Neuronal stem cell (in vitro differentiated cells): ENCODE measurements around the gene USP2.

Experiments used
- DNase-seq: peaks from one replicate; pipeline ENCODE4 v3.0.0-alpha.2; 2013; ENCODE audit warnings: low spot score
- H2AFZ ChIP-seq: one replicate; pipeline ENCODE4 v1.6.1; 2013; ENCODE audit warnings: mild to moderate bottlenecking, low read length, inconsistent platforms
- H2AK5ac ChIP-seq: 2 replicates; pipeline ENCODE4 v1.6.1; 2013; ENCODE audit warnings: low read depth, mild to moderate bottlenecking, inconsistent platforms, low read length, moderate library complexity, mixed read lengths
- H2BK120ac ChIP-seq: 2 replicates; pipeline ENCODE4 v1.6.1; 2013; ENCODE audit warnings: low read depth, mild to moderate bottlenecking, inconsistent platforms, low read length, moderate library complexity, mixed read lengths
- H2BK12ac ChIP-seq: one replicate; pipeline ENCODE4 v1.6.1; 2013; ENCODE audit warnings: low read length, inconsistent platforms
- H2BK15ac ChIP-seq: 2 replicates; pipeline ENCODE4 v1.6.1; 2013; ENCODE audit warnings: mild to moderate bottlenecking, low read length, inconsistent platforms, mixed read lengths
- H2BK5ac ChIP-seq: one replicate; pipeline ENCODE4 v1.6.1; 2013; ENCODE audit warnings: inconsistent platforms, mild to moderate bottlenecking, low read length, moderate library complexity
- H3K14ac ChIP-seq: one replicate; pipeline ENCODE4 v1.6.1; 2013; ENCODE audit warnings: low read length, inconsistent platforms
- H3K18ac ChIP-seq: 2 replicates; pipeline ENCODE4 v1.6.1; 2013; ENCODE audit warnings: low read length, inconsistent platforms
- H3K23ac ChIP-seq: 2 replicates; pipeline ENCODE4 v1.6.1; 2013; ENCODE audit warnings: low read depth, mild to moderate bottlenecking, mixed read lengths, low read length, inconsistent platforms; ENCODE audit not compliant: poor library complexity
- H3K27ac ChIP-seq: replicated peaks from 3 replicates; pipeline ENCODE4 v1.5.1; 2013; ENCODE audit warnings: low read length, inconsistent platforms
- H3K27me3 ChIP-seq, 3 experiments: 2 replicates each; pipeline ENCODE4 v1.6.1; 2013; ENCODE audit warnings: low read length in 3 of 3, mild to moderate bottlenecking in 2 of 3, inconsistent platforms in 1 of 3, low read depth in 1 of 3, mixed read lengths in 1 of 3, moderate library complexity in 1 of 3; ENCODE audit not compliant: control insufficient read depth in 3 of 3, insufficient read depth in 3 of 3
- H3K36me3 ChIP-seq, 2 donors: replicated peaks in 1 of 2; 2 replicates each; pipeline ENCODE4 v1.6.1; 2013; ENCODE audit warnings: low read length in 2 of 2; ENCODE audit not compliant: control insufficient read depth in 2 of 2, insufficient read depth in 2 of 2
- H3K4ac ChIP-seq: 2 replicates; pipeline ENCODE4 v1.6.1; 2013; ENCODE audit warnings: inconsistent platforms, mild to moderate bottlenecking, low read length, moderate library complexity
- H3K4me1 ChIP-seq, 2 donors: 1 replicate in 1 of 2; 2 replicates in 1 of 2; pipeline ENCODE4 v1.6.1; 2013; ENCODE audit warnings: low read length in 2 of 2, low read depth in 1 of 2; ENCODE audit not compliant: control insufficient read depth in 2 of 2, insufficient read depth in 1 of 2
- H3K4me2 ChIP-seq: one replicate; pipeline ENCODE4 v1.6.1; 2013; ENCODE audit warnings: mild to moderate bottlenecking, low read length, inconsistent platforms; ENCODE audit not compliant: insufficient read depth, poor library complexity, severe bottlenecking
- H3K4me3 ChIP-seq, 2 donors: 2 replicates each; pipeline ENCODE4 v1.5.1; 2013; ENCODE audit warnings: low read length in 2 of 2, mild to moderate bottlenecking in 2 of 2, inconsistent platforms in 1 of 2, moderate library complexity in 1 of 2
- H3K79me1 ChIP-seq: one replicate; pipeline ENCODE4 v1.6.1; 2013; ENCODE audit warnings: low read depth, mild to moderate bottlenecking, inconsistent platforms, low read length, moderate library complexity
- H3K9ac ChIP-seq: one replicate; pipeline ENCODE4 v1.6.1; 2013; ENCODE audit warnings: mild to moderate bottlenecking, low read depth, low read length, inconsistent platforms; ENCODE audit not compliant: poor library complexity
- H3K9me3 ChIP-seq, 2 donors: replicated peaks in 1 of 2; 2 replicates each; pipeline versions ENCODE3 to v1.6.1; 2013; ENCODE audit warnings: low read length in 2 of 2, mild to moderate bottlenecking in 2 of 2, inconsistent platforms in 1 of 2, low read depth in 1 of 2, mixed read lengths in 1 of 2, moderate library complexity in 1 of 2; ENCODE audit not compliant: control insufficient read depth in 2 of 2, insufficient read depth in 1 of 2
- H4K8ac ChIP-seq: one replicate; pipeline ENCODE4 v1.6.1; 2013; ENCODE audit warnings: low read depth, mild to moderate bottlenecking, inconsistent platforms, low read length, moderate library complexity
- H4K91ac ChIP-seq: one replicate; pipeline ENCODE4 v1.6.1; 2013; ENCODE audit warnings: low read length, low read depth, mild to moderate bottlenecking, inconsistent platforms; ENCODE audit not compliant: poor library complexity
- WGBS, 2 donors: extraction: QIAGEN DNeasy Blood & Tissue Kit; methylation state at CpG; one replicate each; pipeline ENCODE4 v1.1.7; 2013; ENCODE audit warnings: missing lambda C conversion rate in 2 of 2, mixed read lengths in 1 of 2; ENCODE audit not compliant: insufficient read length in 2 of 2, insufficient replicate concordance in 1 of 2; ENCODE audit errors: extremely low coverage in 2 of 2; 5-methylcytosine and 5-hydroxymethylcytosine counted together

USP2 gene

GRCh38 chr11:119378851-119379465 lies 2.5 kb downstream of the USP2 start:
- Histone ChIP-seq H2BK15ac (no peak overlapping the region), H2BK120ac (no peak overlapping the region), H3K79me1 (no peaks in the 10 kb centered on the region), H3K18ac (no peak overlapping the region), H4K8ac (no peak overlapping the region), H4K91ac (no peak overlapping the region), H2AK5ac (no peak overlapping the region), H3K23ac (no peak overlapping the region), H3K4ac (no peak overlapping the region), H3K27me3 (peaks cover 0 to 43% (median 4%) of the 10 kb centered on the region in 3 experiments), H3K14ac (no peak overlapping the region), H3K36me3 (no peaks in the 10 kb centered on the region), H3K9ac (no peak overlapping the region), H2AFZ (no peak overlapping the region), H3K27ac (no peak overlapping the region), H2BK12ac (no peak overlapping the region), H2BK5ac (no peak overlapping the region), H3K4me3 (no peak overlapping the region), H3K9me3 (no peaks in the 10 kb centered on the region), H3K4me2 (no peak overlapping the region), H3K4me1 (peaks cover 35 to 50% of the 10 kb centered on the region in 2 donors)
- no peak for DNase-seq
- no CpG with 5 or more reads among the region's 10 CpGs for WGBS, 2 donors

DNA sequence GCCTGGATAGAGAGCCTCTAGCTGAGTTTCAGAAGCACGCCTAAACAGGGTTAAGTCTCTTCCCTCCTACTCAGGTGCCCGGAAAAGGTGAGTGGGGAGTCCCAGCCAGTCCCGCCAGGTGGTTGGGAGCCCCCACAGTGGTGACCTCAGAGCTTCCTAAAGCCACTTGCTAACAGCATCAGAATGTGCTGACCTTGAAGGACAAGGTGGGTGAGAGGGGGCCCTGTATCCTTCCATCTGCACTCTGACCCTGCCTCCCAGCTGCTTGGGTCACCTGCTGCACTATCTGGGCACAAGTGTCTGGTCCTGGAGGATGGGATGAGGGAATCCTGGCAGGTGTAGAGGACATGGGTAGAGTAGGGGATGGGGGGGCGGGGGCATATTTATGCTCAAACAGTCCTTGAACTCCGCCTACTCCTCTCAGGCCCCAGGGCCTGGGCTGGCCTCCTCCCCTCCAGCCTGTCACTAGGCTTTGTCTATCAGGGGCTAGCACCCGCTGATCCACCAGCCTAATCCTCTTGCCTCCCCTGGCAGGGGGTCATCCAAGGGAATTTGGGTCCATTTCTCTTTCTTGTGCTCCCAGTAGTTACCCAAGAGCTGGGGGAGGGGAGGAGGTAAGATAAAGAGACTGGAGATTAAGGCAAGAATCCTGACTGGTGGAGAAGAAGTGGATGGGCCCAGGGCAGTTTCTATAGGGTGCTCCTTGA lies 3.4 kb downstream of the USP2 start:
- peaks cover 36 to 51% of the 10 kb centered on the region in 2 donors for H3K4me1 ChIP-seq
- no peak overlapping the region for H2BK5ac ChIP-seq
- no peak for DNase-seq
- no peak overlapping the region for H3K4ac ChIP-seq
- H3K27ac ChIP-seq: no peak overlapping the region
- H3K9ac ChIP-seq: no peak overlapping the region
- WGBS, 2 donors: no CpG with 5 or more reads among the region's 6 CpGs
- H3K18ac ChIP-seq: peak overlapping the region; percentile 42
- H3K14ac ChIP-seq: no peak overlapping the region
- H2AFZ ChIP-seq: no peak overlapping the region
- no peak overlapping the region for H3K4me3 ChIP-seq
- H2BK120ac ChIP-seq: no peak overlapping the region
- no peak overlapping the region for H2BK12ac ChIP-seq
- no peaks in the 10 kb centered on the region for H3K36me3 ChIP-seq
- H3K79me1 ChIP-seq: no peaks in the 10 kb centered on the region
- peaks cover 0 to 41% (median 4%) of the 10 kb centered on the region in 3 experiments for H3K27me3 ChIP-seq
- no peak overlapping the region for H4K91ac ChIP-seq
- no peaks in the 10 kb centered on the region for H3K9me3 ChIP-seq
- H3K4me2 ChIP-seq: peak overlapping the region; percentile 28
- peak overlapping the region; percentile 5 for H2BK15ac ChIP-seq
- H2AK5ac ChIP-seq: no peak overlapping the region
- no peak overlapping the region for H4K8ac ChIP-seq
- no peak overlapping the region for H3K23ac ChIP-seq

DNA sequence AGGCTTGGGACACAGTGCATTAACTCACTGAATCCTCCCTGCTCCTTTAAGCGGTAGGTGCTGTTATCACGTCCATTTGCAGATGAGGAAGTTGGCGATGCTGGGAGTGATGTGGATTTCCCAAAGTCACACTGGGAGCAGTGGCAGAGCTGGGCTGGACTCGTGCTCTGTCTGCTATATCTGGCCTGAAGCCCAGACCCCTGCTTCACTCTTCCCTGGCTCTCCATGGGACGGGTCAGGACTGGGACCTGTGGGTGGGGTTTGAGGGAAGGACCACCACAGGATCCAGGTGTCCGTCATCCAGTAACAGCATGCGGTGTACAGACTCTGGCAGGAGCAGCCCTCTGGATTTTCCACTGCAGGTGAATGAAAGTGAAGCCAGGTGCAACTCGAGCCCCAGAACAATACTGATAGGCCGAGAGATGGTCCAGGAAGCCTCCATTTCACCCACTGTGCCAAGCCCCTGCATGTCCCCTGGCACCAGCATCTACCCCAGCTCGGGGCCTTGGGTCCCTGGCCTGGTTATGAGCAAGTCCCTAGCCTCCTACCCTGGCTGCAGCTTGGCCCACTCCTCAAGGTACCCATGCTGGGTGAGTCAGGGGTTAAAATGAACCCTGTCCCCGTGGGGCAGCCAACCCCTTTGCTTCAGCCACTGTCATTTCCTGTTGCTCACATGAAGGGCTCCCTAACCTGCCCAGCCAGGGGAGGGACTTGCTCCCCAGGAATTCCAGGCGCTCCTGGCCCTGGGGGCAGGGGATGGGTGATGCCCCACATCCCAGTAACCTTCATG lies 4.2 kb downstream of the USP2 start:
- Histone ChIP-seq H2AK5ac (peak overlapping the region; percentile 87), H4K91ac (no peak overlapping the region), H3K36me3 (no peaks in the 10 kb centered on the region), H3K14ac (no peak overlapping the region), H3K4ac (no peak overlapping the region), H2BK12ac (no peak overlapping the region), H3K79me1 (no peaks in the 10 kb centered on the region), H3K23ac (no peak overlapping the region), H3K27me3 (peaks cover 0 to 41% (median 3%) of the 10 kb centered on the region in 3 experiments), H3K18ac (peak overlapping the region; percentile 63), H3K9ac (no peak overlapping the region), H3K4me2 (no peak overlapping the region), H2BK15ac (peak overlapping the region; percentile 5), H4K8ac (no peak overlapping the region), H2BK120ac (no peak overlapping the region), H3K27ac (no peak overlapping the region), H3K4me3 (no peak overlapping the region), H3K4me1 (peaks cover 36 to 51% of the 10 kb centered on the region in 2 donors), H2AFZ (no peak overlapping the region), H3K9me3 (no peaks in the 10 kb centered on the region), H2BK5ac (no peak overlapping the region)
- DNase-seq: no peak
- no CpG with 5 or more reads among the region's 12 CpGs for WGBS, 2 donors
